OCI-LY7 (cell line): ENCODE data around the gene THSD7A.

Source experiments
- EZH2phosphoT487 ChIP-seq: fragments of 200-600 bp; sonication (generic); IDR thresholded peaks from 2 replicates; pipeline ENCODE4 v1.6.1; 2018; ENCODE audit warnings: low read depth, borderline replicate concordance, mild to moderate bottlenecking, mixed run types, antibody characterized with exemption, low read length, moderate library complexity, mixed read lengths
- TF ChIP-seq, protein P1 (sequence below): fragments of 200-600 bp; sonication (generic); conservative IDR thresholded peaks from 2 replicates; pipeline ENCODE4 v1.5.1; 2014; ENCODE audit warnings: mild to moderate bottlenecking, antibody characterized with exemption, low read length, moderate library complexity, mixed read lengths

DNA sequence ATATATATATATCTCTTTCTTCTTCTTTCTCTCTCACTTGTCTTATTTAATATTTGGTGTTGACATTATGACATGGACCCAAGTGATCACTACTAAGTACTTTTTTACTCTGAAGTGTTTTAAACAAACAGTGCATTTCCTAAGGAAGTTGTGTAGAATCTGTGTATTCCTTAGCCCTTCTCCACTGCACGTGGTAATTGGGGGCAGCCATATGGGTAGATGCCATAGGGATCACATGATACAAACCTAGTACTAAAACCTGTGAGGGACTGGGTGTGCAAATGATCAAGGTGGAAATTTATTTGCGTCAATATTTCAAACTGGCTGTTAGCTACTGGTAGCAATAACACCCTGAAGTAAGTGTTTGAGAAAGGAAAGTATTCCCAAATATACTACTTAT is 25.0 kb downstream of the THSD7A start:
- TF ChIP-seq, protein P1, sequence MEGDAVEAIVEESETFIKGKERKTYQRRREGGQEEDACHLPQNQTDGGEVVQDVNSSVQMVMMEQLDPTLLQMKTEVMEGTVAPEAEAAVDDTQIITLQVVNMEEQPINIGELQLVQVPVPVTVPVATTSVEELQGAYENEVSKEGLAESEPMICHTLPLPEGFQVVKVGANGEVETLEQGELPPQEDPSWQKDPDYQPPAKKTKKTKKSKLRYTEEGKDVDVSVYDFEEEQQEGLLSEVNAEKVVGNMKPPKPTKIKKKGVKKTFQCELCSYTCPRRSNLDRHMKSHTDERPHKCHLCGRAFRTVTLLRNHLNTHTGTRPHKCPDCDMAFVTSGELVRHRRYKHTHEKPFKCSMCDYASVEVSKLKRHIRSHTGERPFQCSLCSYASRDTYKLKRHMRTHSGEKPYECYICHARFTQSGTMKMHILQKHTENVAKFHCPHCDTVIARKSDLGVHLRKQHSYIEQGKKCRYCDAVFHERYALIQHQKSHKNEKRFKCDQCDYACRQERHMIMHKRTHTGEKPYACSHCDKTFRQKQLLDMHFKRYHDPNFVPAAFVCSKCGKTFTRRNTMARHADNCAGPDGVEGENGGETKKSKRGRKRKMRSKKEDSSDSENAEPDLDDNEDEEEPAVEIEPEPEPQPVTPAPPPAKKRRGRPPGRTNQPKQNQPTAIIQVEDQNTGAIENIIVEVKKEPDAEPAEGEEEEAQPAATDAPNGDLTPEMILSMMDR = no peak
- TF ChIP-seq EZH2phosphoT487 = no peak
